ENCODE measurements around the gene TSPYL6. TPM values are rescaled to one million over a fixed set of nuclear protein-coding genes. Genes with fewer than 3 reads are reported as not detected.

TSPYL6 gene
- total and polyA plus RNA-seq, 2 experiments from 2014 or later = not detected

DNA sequence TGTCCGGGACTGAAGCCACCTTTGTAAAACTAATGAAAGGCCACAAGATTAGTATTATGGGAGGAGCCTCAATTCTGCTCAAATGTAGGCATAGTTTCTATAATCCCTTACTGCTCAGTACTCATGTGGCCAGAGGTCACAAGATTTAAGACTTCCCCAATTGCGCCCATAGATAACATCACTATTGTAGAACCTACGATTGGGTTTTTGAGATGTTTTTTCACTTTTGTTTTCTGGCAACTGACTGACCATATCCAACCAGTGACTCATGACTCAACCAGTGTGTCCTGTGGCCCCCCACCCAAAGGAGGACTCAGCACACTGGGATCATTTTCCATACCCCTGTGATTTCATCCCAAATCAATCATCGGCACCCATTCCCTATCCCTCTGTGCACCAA is 15.2 kb upstream of the TSPYL6 start:
- Histone ChIP-seq H3K4me3 (no peak overlapping the region), H3K4me2 (no peak overlapping the region), H3K36me3 (ENCODE audit: insufficient read depth) (no peaks in the 10 kb centered on the region), H4K20me1 (replicated peaks; ENCODE audit: insufficient read depth) (no peaks in the 10 kb centered on the region), H3K4me1 (ENCODE audit: insufficient read depth) (no peaks in the 10 kb centered on the region), H3K27me3 (ENCODE audit: insufficient read depth) (no peaks in the 10 kb centered on the region), H3K27ac (ENCODE audit: low read depth) (no peak overlapping the region), H3K79me2 (replicated peaks; ENCODE audit: insufficient read depth) (no peaks in the 10 kb centered on the region), H3K9me2 (ENCODE audit: insufficient read depth) (no peaks in the 10 kb centered on the region), H3F3A (replicated peaks; ENCODE audit: low read depth) (no peaks in the 10 kb centered on the region), H2AFZ (no peak overlapping the region)
- DNase-seq (ENCODE audit: low spot score) (no peak), ATAC-seq (no peak)
- Mint-ChIP-seq H3K27me3 (ENCODE audit: insufficient read depth, low read depth, poor library complexity) (no peaks in the 10 kb centered on the region), H3K4me3 (no peak overlapping the region), H3K4me1 (no peaks in the 10 kb centered on the region), H3K36me3 (ENCODE audit: low read depth) (peaks cover 6% of the 10 kb centered on the region; the same call in 1 of the 3 replicates), H3K27ac (no peak overlapping the region), H3K9me3 (no peaks in the 10 kb centered on the region)
- TF ChIP-seq STAT1 (IDR thresholded peaks at IDR 0.05; ENCODE audit: unreplicated experiment) (no peak), POLR2AphosphoS5 (IDR thresholded peaks at IDR 0.05; ENCODE audit: low read depth) (no peak), ZNF462 (CRISPR knock-in tag; IDR thresholded peaks at IDR 0.05) (no peak), JUNB (IDR thresholded peaks at IDR 0.05; ENCODE audit: unreplicated experiment) (no peak), CREB1 (CRISPR knock-in tag; IDR thresholded peaks at IDR 0.05; ENCODE audit: low read depth) (no peak), NANOG (IDR thresholded peaks at IDR 0.05; ENCODE audit: borderline replicate concordance) (no peak), EZH2 (IDR thresholded peaks at IDR 0.05; ENCODE audit: low read depth, unreplicated experiment) (no peak), ZNF114 (CRISPR knock-in tag; IDR thresholded peaks at IDR 0.05) (no peak), CTCF (conservative IDR thresholded peaks at IDR 0.05; ENCODE audit: low read depth in 2 of 2) (no peak), ZNF331 (CRISPR knock-in tag; IDR thresholded peaks at IDR 0.05; ENCODE audit: low read depth) (no peak), EZH2phosphoT487 (IDR thresholded peaks at IDR 0.05; ENCODE audit: unreplicated experiment) (no peak)
- TF ChIP-seq, protein P1, sequence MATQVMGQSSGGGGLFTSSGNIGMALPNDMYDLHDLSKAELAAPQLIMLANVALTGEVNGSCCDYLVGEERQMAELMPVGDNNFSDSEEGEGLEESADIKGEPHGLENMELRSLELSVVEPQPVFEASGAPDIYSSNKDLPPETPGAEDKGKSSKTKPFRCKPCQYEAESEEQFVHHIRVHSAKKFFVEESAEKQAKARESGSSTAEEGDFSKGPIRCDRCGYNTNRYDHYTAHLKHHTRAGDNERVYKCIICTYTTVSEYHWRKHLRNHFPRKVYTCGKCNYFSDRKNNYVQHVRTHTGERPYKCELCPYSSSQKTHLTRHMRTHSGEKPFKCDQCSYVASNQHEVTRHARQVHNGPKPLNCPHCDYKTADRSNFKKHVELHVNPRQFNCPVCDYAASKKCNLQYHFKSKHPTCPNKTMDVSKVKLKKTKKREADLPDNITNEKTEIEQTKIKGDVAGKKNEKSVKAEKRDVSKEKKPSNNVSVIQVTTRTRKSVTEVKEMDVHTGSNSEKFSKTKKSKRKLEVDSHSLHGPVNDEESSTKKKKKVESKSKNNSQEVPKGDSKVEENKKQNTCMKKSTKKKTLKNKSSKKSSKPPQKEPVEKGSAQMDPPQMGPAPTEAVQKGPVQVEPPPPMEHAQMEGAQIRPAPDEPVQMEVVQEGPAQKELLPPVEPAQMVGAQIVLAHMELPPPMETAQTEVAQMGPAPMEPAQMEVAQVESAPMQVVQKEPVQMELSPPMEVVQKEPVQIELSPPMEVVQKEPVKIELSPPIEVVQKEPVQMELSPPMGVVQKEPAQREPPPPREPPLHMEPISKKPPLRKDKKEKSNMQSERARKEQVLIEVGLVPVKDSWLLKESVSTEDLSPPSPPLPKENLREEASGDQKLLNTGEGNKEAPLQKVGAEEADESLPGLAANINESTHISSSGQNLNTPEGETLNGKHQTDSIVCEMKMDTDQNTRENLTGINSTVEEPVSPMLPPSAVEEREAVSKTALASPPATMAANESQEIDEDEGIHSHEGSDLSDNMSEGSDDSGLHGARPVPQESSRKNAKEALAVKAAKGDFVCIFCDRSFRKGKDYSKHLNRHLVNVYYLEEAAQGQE (IDR thresholded peaks at IDR 0.05; ENCODE audit: unreplicated experiment) = no peak
- TF ChIP-seq, protein P2, sequence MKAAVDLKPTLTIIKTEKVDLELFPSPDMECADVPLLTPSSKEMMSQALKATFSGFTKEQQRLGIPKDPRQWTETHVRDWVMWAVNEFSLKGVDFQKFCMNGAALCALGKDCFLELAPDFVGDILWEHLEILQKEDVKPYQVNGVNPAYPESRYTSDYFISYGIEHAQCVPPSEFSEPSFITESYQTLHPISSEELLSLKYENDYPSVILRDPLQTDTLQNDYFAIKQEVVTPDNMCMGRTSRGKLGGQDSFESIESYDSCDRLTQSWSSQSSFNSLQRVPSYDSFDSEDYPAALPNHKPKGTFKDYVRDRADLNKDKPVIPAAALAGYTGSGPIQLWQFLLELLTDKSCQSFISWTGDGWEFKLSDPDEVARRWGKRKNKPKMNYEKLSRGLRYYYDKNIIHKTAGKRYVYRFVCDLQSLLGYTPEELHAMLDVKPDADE (IDR thresholded peaks at IDR 0.05) = no peak
